Measurements from ENCODE around the gene POMT2.

DNA sequence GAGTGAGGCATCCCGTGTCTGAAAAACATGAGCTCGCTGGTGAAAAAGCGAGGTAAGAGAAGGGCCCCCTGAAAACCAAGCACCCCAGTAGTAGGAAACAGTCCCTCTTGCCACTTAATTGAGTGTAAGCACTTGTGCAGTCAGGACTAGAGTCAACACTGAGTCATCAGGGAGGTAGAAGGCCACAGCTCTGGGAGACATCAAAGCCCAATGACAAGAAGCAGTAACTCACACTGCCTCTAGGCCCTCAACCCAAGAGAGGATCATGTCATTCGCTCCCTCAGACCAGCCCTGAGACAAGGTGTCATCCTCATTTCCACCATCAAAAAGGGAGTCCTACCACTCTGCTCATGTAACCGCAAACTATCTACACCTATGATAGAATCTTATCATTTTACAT, 17.8 kb downstream of the POMT2 start:
- no peak for TF ChIP-seq GATA3 (IDR thresholded peaks at IDR 0.05; ENCODE audit: low read depth, low read length)
- no peak for TF ChIP-seq GATA2 (IDR thresholded peaks at IDR 0.05; ENCODE audit: low read depth, low read length)

All from SH-SY5Y (cell line).